Placental epithelial cell (primary cell): ENCODE data around the gene TAS2R10. TPM values are rescaled to one million over a fixed set of nuclear protein-coding genes. Genes with fewer than 3 reads are reported as not detected.

ENCODE experiments used
- small RNA-seq: library from RNA; depleted of rRNA; stranded (forward); fragments of <200 nt; gene quantifications from one replicate; pipeline ENCODE3, GENCODE V24; 2012
- total RNA-seq: library from RNA; depleted of rRNA; stranded (reverse); fragments of >200 nt; gene quantifications from 2 replicates; pipeline ENCODE4 v1.2.3, GENCODE V29; 2012

Gene TAS2R10, protein sequence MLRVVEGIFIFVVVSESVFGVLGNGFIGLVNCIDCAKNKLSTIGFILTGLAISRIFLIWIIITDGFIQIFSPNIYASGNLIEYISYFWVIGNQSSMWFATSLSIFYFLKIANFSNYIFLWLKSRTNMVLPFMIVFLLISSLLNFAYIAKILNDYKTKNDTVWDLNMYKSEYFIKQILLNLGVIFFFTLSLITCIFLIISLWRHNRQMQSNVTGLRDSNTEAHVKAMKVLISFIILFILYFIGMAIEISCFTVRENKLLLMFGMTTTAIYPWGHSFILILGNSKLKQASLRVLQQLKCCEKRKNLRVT
- 0.33 and 1.6 TPM in 2 replicates for total RNA-seq

DNA sequence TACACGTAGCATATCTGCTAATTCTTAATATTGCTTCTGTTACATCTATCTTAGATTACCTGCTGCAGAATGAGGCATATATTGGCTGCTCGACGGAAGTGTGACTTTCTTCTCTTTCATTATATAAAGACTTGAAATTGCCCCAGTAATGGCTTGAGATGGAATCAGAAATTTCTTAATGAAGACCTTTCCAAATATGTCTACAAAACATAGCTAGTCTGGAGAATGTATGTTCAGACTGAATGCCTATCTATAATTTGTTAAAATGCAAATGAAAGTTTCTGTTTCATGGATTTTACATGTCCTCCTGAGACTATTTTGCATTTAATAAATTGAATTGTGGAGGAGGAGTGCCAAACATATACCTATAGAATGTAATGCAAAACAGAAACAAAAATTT is at the start of gene TAS2R10:
TSS of gene TAS2R10 (minus strand) at position 101 of the 400 bp plus-strand sequence. CDS start at position 12, 89 bp downstream.

DNA sequence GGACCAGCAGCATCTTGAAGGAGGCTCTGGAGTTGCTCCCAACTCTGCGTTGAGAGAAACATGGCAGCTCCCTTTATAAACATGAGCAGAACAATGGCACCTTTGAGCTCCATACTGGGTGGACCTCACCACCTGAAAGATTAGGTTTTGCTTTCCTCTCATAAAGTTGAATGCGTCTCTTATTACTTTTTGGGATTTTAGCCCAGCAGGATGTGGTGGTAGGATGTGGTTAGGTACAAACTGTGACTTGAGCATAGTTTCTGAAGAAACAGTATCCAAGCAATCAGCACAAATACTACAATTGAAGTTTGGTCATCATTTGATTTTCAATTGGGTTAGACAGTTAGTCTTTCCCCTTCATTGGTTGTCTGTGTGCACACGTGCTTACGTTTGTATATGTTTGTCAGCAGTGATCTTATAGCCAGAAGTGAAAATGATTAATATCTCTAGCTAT is 23.3 kb upstream of the TAS2R10 start, which contains the start of gene PRR4:
TSS of gene PRR4 (minus strand) at position 51 of the 454 bp plus-strand sequence. CDS start at position 13, 38 bp downstream.

DNA sequence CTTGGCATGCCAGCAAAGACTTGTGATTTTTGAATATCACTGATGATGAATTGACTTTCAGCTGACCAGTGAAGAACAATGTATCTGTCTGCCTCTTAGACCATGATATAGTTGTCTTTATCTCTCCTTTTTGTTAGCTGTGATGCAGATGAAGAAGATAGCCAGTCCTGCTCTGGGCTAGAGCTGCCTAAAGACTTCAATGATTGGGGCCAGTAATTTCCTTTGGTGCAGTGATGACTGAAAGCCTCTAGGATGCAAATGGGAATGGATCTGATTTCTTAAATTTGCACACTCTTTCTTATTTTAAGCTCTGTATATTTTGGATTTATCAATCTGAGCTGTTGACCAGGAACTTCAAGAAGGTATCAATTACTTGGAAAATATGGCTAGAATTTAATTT is 16.1 kb downstream of the TAS2R10 start, which contains the start of gene TAS2R9:
TSS of gene TAS2R9 (minus strand) at position 101 of the 400 bp plus-strand sequence. CDS start at position 8, 93 bp downstream.

DNA sequence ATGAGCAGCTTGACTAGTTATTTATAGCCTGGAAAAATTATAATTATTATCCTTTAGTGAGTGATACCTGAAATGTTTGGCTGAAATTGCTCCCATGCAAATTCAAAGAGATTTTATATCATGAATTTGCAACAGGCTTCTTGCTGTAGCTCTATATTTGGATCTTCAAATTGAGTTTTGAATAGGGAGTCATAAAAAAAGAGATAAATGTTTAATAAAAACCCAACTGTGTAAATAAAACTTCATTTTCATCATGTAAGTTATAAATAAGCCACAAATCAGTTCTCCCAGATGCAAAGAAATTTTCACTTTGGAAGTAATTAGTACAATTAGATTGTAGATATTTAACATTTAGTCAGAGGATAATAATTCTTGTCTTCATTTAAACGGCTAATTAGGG is 19.0 kb downstream of the TAS2R10 start, which contains the start of gene TAS2R8:
TSS of gene TAS2R8 (minus strand) at position 101 of the 400 bp plus-strand sequence. CDS start 306 bp downstream, outside the sequence.

DNA sequence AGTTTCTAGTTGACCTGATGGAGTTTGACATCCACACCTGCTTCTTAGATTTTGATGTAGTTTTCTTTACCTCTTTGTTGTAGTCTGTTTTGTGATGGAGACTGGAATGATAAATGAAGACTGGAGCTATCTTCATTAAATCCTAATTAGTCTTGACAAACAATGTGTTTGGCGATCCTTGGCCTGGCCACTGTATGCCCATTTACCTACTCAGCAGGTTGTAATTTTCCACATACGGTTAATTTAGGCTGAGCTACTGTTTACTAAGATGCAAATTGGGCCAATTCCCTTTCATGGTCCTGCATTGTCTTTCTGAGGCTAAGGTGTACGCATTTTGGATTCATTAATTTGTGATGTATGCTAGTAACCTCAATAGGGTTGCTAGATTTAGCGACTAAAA is 23.6 kb downstream of the TAS2R10 start, which contains the start of gene TAS2R7:
TSS of gene TAS2R7 (minus strand) at position 41 of the 400 bp plus-strand sequence. CDS start 57 bp downstream, outside the sequence.

Small RNA genes within 50 kb of the gene (small RNA-seq; reads per million reads assigned to genes)
- gene PRR4 = not detected

Other genes with a start within 250 kb of the TAS2R10 start
- gene MAGOHB, start 212.7 kb downstream of the TAS2R10 start, total RNA-seq = 12.5 and 20.0 TPM in 2 replicates
- 22.0 and 31.2 TPM in 2 replicates for gene STYK1, start 152.3 kb downstream of the TAS2R10 start, total RNA-seq
- gene YBX3, start 103.0 kb downstream of the TAS2R10 start, total RNA-seq = 177 and 242 TPM in 2 replicates
- gene TAS2R7, start 23.7 kb downstream of the TAS2R10 start, total RNA-seq = 0.39 TPM in 1 of 2 replicates, not detected in the other
- gene TAS2R8, start 19.1 kb downstream of the TAS2R10 start, total RNA-seq = not detected in 2 replicates
- not detected in 2 replicates for gene TAS2R9, start 16.2 kb downstream of the TAS2R10 start, total RNA-seq
- gene PRR4, start 23.1 kb upstream of the TAS2R10 start, total RNA-seq = 0.98 and 3.5 TPM in 2 replicates
- 21.8 and 24.3 TPM in 2 replicates for gene PRH1, start 57.9 kb upstream of the TAS2R10 start, total RNA-seq
- 1.5 and 2.0 TPM in 2 replicates for gene TAS2R13, start 83.2 kb upstream of the TAS2R10 start, total RNA-seq
- 1.1 and 1.2 TPM in 2 replicates for gene PRH2, start 102.9 kb upstream of the TAS2R10 start, total RNA-seq
- gene TAS2R14, start 112.9 kb upstream of the TAS2R10 start, total RNA-seq = 2.5 and 2.7 TPM in 2 replicates
- gene TAS2R50, start 160.6 kb upstream of the TAS2R10 start, total RNA-seq = 3.1 and 4.1 TPM in 2 replicates
- 2.7 and 4.1 TPM in 2 replicates for gene TAS2R20, start 171.9 kb upstream of the TAS2R10 start, total RNA-seq
- 4.7 and 6.2 TPM in 2 replicates for gene TAS2R19, start 196.3 kb upstream of the TAS2R10 start, total RNA-seq
- gene TAS2R31, start 205.0 kb upstream of the TAS2R10 start, total RNA-seq = 3.1 and 7.1 TPM in 2 replicates
- 2.5 and 2.7 TPM in 2 replicates for gene TAS2R46, start 235.9 kb upstream of the TAS2R10 start, total RNA-seq